HG02623 (cell line): ENCODE data around the gene CCDC171.
A peak's percentile ranks its signal among the peaks of the same experiment; 100 is the strongest.
"Not testable (repeated sequence)": the region's sequence is repeated elsewhere in the genome, so short reads cannot be mapped to it uniquely, and the experiment has no call there.

Source experiments
- ATAC-seq: cut with Tn5 transposase; IDR thresholded peaks from one replicate; pipeline ENCODE4 v1.9.1; 2021; ENCODE audit warnings: moderate library complexity; ENCODE audit not compliant: unreplicated experiment

CCDC171 gene

DNA sequence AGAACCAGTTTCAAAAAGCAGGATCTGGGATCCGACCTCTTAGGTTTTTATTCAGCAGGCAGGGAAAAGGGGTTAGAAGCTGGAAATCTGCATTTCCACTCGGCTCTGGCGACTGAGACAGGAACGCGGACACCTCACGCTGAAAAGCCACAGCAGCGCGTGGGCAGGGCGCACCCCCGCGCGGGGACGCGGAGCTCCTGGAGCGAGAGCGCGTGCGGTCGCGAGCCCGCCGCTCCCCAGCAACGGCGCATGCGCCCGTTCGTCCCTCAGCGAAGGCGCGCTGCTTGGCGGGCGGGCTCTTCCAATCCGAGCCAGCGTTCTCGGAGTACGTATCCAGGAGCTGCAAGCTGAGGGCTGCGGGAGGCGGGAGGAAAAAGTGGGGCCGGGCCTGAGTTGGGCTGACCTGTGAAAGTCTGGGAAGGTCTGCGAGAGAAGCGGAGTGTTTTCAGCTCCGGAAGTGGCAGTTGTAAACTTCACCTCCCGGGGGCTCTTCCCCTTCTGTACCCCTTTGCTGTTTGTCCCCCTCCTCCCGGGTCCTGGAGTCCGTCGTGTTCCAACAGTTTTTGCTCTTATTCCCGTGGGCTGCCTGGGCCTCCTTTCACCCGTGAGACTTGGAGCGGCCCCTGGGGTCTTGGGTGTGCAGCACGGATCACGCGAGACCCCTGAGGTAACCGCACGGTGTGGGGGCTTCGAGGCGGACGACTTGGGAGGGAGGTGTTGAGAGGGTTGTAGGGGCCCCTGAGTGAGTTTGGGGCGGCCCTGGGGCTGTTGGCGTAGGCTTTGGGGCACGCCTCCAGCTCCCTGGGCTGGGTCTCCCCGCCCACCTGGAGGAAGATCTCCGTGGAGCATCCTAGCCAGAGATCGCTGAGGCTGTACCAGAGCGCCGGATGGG, at the start of gene CCDC171:
CCDC171 (plus strand) TSS at position 408 of the 892 bp plus-strand sequence. CDS start 11,046 bp downstream, outside the sequence.
- peak; percentile 76 for ATAC-seq

DNA sequence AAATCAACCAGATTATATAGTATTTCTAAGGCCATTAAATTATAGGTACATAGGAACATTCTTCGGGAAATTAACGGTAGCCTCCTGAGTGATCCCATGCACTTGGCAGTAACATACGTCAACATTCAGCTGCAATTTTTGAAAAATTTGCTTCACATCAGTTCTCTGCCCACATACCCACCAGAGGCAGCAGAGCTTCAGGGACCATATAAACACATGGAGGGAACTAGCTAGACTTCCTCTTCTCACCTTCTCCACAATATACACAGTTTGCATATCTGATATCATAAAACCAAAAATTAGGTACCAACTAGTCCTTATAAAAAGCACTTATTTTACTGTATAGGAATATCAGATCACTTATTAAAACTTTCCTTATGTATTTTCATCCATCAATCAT, 46.9 kb upstream of the CCDC171 start:
- ATAC-seq, result no peak

DNA sequence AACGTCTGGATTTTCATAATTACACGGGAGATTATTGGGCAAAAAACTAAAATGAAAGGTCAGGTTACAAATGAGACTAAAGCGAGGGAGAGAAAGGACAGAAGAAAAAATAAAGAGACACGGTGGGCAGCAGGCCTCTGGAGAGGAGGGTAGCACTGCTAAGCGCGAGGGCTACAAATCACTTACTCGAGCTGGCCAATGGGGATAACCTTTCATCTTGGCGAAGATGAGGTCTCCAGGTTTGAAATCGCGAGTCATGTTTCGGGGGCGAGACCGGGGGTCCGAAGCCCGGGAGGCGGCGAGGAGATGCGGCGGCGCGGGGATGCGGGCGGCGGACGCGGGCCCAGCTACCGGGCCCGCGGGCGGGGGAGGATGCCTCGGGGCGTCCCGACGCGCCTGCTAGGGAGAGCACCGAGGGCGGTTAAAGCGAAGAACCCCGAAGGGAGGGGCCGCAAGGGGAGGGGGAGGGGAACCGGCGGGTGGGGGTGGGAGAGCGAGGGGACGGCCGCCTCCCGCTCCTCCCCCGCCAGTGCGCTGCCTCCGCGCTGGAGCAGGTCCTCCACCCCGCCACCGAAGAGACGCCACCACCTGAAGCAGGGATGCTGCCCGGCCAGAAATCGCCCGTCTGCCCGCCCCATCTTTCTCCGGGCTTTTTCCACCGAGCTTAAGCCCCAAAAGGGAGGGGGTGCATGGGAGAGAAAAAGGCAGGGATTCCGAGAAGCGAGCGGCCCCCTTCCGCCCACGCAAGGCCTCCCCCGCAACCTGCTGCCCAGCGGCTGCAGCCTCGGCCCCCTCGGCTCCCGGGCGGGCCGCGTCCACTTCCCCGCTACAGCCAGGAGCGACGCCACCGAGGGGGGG, 42.7 kb upstream of the CCDC171 start:
- peak; percentile 36 for ATAC-seq

DNA sequence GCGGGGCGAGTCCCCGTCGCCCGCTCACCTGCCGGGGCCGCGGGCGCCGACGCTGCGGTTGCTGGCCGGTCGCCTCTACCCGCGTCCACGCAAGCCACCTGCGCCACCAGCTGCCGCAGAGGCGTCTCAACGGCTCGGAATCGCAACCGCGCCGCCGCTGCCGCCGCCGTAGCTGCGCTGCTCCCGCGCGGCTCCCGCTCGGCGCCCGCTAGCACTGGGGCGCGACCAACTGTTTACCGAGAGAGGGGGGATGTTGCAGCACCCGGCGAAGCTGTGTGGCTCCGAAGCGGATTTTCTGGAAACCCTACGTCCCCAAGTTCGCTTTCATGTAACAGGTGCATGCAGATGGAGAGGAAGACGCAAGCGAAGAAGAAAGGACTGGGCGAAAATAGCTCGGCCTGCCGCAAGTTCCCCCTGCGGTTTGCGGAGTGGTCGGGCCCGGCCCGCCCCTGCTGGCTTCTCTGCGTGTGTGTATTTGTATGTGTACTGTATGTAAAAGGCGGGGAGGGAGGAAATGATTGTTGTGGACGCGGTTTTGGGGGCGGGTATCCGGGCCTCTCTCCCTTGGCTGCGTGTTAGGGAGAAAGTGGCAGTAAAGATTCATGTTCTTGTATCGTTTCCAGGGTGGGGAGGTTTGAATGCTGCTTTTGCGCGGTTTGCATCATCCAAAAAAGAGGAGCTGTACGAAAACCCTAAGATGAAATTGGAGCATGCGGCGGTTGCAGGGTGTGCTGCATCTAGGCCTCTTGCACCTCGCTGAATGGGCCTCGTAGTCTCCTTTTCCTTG, 41.9 kb upstream of the CCDC171 start, which contains the start of gene PSIP1:
PSIP1 (minus strand) TSS at position 182 of the 787 bp plus-strand sequence. CDS start 782 bp downstream, outside the sequence.
- peak; percentile 78 for ATAC-seq

DNA sequence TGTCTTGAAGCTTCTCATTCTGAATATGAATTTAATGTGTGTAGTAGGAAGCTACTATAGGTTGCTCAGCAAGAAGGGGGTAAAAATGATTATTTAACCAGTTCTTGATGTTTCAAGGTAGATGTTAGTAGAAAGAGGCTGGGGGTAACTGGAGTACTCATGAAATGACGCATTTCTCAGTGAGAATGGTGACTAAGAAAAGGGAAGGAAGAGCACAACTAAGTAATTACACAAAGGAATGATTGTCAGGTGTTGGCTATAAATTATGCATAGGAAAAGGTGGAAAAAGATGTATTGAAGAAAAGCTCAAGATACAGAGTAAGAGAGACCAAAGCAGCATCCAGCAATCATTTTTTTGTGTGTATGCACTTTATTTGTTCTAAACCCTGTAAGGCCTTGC, 40.6 kb upstream of the CCDC171 start:
- no peak for ATAC-seq

DNA sequence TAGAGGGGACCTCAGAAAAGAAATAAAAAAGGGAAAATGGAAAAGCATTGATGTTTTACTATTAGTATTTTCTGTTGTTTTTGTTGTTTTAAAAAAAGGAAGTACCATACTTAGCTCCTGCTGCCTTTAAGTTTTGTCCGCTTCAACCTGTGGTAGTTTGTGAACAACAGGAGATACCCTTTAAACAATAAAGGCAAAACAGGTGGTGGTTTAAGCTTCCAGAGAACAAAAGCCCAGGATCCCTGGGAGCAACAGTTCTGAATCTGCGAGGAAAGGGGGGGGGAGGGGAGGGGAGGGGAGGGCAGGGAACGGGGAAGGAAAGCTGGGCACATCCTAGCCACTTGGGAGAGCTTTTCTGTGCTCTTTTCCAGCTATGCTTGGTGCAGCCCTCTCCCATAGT, 40.0 kb upstream of the CCDC171 start:
- no peak for ATAC-seq

DNA sequence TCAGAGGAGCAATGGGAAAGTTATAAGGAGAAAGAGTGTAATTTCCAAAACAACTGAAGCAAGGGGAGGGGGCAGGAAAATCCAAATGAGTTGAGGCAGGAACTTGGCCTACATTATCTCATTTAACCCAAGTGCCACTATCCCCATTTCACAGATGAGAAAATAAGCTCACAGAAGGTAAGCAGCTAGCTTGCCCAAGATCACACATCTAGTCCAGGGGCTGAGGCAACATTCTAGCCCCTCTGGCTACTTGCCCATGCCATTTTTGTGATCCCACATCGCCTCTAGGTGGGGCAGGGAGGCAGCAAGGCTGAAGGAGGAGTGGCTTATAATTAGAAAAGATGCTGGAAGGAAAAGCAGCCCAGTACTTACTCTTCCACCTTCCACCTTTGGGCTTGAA, 39.5 kb upstream of the CCDC171 start:
- no peak for ATAC-seq

DNA sequence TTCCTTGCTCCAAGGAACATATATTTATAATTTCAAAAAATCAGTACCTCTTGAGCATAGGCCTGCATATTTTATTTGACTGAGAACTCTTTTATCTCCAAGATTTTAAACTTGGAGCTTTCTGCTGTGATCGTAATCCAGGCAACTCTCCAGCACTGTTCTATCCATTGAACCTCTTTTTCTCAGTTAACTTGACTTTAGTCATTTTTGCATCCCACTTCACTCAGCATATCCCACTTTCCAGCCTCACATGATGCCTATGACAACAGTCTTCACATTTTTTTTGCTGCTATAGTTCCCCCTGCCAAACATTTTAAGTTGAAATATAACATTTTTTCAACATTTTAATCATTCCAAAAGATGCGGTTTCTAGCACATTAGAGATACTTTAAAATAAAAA, 33.0 kb upstream of the CCDC171 start:
- no peak for ATAC-seq

DNA sequence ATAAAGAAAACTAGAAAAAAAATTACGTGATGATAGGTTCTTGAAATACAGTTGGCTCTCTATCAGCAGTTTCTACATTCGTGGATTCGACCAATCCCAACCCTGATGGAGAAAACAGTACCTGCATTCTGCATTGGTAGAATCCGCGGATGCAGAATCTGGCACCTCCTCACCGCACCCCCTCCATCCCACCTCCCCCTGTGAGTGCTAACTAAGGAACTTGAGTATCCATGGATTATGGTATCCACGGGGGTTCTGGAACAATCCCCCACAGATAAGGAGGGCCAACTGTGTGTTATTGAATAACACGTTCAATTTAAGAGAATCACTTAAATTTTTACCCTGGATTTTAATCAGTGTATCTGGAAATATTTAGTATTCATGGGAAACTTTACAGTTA, 31.6 kb upstream of the CCDC171 start:
- no peak for ATAC-seq

DNA sequence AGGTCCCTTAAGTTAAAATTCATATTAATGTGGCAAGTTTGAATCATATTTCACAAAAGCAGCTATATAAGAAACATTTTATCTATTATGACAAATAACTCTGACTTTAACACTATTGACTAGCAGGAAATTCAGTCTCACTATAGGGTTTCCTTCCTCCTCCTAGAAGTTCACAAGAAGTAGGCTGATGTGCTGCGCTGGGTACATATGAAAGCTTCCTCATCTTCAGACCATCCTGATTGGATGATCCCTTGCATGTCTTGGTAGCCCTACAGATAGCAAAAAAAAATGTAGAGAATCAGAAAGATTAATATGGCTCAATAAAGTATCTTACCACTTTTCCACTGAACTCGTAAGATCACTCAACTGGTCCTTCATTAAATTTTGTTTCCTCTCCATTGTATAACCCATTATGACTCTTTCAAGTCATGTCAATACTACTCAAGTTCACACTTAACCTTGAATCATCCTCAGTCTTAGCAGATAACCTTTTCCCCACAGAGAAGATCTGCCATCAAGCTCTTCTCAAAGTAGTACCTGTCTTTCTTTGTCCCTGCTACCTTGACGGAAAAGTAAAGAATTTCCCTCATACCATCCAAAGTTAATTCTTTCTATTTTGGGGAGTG, 30.6 kb upstream of the CCDC171 start:
- ATAC-seq, result no peak

DNA sequence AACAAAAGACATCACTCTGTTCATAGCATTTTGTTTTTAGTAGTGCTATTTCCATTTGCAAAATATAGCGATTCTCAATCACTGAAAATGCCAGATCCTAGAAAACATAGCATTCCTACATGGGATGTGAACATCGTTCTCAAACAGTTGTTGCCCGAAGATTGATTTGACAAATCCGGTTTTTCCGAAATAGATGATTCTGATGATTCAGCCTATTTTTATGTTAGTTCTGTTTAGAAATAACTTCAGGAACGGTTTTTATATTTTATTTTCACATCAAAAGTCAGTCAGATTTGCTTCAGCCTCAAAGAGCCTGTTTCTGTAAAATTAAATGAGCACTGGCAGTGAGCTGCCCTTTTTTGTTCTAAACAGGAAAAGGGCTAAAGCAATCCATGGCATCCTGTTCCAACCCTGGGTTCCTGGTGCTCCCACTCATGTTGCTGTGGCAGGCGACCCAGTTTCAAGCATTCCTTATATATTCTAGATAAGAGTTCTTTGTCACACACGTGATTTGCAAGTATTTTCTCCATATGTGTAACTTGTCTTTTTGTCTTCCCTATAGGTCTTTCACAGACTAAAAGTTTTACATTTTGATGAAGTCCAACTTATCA, 27.9 kb upstream of the CCDC171 start:
- no peak for ATAC-seq

DNA sequence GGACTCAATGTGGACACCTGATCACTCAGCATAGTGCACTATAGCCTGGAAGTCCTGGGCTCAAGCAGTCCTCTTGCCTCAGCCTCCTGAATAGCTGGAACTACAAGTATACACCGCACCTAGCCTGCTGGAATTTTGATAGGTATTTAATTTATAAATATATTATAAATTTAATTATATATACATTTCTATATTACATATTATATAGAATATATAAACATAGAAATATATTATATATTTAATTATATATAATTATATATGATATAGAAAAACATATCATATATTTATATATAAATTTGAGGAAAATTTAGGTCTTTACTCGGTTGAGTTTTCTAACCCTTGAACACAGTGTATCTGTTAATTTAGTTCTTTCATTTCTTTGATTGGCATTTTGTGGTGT, 26.9 kb upstream of the CCDC171 start:
- no peak for ATAC-seq

DNA sequence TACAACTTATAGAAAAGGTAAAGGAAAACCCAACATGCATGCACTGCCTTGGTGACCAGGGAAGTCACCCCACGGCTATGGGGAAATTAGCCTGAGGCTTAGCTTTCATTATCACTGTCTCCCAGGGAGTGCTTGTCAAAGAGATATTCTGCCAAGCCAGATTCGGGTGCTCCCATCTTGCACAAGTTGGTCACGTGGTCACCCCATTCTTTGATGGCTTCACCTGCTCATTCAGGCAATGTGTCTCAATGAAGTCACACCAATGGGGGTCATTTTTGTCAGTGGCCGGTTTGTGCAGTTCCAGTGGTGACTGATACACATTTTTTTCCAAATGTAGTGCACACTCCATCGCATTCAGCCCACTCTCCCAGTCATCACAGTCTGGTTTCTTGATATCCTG, 25.8 kb upstream of the CCDC171 start:
- ATAC-seq, result not testable (repeated sequence)

DNA sequence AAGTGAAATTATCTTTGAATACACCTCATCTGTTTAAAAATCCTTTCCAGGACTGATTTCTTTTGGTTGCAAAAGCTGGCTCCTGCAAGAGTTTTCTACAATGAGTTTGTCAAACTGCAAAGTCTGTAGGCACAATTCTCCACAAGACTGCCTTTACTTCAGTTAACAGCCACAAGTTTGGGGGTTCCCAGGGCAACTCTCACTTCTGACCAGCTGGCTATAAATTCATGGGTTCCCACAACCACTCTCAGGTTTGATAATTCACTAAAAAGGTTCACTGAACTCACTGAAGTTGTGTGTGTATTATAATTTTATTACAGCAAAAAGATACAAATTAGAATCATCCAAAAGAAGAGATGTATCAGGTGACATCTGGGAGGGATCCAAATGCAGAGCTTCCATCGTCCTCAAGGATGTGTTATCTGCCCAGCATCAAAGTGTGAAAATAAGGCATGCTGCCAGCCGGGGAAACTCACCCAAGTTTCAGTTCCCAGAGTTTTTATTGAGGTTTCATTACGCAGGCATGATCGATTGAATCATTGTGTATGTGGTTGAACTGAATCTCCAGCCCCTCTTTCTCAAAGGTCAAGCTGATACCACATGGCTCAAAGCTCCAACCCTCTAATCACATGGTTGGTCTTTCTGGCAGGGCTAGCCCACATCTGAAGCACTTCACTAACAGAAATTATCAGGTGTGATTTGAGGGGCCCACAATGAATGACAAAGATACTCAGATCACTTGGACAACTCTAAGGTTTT, 23.1 kb upstream of the CCDC171 start:
- ATAC-seq, result peak; percentile 79

DNA sequence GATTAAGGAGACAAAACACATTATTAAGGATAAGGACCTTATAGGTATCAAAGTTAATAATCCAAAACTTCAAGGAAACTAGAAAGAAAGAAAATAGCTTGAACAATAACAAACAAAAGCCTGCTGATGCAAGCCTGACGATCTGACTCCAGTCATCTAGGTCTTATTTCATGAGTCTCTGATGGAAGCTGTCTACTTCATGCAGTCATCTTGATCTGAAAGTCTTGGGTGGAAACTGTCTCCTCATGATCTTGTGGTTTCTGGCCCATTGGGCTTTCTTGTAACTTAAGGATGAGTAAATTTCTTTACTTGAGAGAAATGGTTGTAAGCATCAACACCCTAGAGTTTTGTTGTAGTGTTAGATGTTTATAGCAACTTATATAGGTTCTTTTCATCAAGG, 21.5 kb upstream of the CCDC171 start:
- no peak for ATAC-seq

DNA sequence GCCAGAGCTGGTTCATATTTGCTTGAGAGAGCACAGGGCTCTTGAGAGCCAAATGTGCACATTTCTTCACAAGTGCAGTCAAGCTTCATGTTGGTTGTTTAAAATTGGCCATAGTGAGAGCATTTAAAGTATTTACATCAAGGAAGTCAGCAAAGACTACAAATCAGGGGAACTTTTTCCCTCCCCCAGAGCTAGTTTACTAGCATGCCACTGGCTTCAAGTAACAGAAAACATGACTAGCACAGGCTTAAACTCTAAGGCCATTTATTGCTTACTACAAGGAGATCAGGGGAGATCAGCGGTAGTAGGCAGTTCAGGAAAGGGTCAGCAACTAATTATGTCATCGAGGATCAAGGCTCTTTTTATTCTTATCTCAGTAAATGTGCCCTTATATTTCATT, 11.0 kb upstream of the CCDC171 start:
- ATAC-seq, result no peak

DNA sequence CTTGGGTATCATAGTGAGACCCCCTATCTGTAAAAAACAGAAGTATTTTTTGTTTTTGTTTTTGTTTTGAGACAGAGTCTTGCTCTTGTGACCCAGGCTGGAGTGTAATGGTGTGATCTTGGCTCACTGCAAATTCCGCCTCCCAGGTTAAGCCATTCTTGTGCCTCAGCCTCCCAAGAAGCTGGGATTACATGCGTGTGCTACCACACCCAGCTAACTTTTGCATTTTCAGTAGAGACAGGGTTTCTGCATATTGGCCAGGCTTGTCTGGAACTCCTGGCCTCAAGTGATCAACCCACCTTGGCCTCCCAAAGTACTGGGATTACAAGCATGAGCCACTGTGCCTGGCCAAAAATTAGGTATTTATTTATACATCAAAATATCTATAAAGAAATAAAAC, 10.2 kb upstream of the CCDC171 start:
- no peak for ATAC-seq

DNA sequence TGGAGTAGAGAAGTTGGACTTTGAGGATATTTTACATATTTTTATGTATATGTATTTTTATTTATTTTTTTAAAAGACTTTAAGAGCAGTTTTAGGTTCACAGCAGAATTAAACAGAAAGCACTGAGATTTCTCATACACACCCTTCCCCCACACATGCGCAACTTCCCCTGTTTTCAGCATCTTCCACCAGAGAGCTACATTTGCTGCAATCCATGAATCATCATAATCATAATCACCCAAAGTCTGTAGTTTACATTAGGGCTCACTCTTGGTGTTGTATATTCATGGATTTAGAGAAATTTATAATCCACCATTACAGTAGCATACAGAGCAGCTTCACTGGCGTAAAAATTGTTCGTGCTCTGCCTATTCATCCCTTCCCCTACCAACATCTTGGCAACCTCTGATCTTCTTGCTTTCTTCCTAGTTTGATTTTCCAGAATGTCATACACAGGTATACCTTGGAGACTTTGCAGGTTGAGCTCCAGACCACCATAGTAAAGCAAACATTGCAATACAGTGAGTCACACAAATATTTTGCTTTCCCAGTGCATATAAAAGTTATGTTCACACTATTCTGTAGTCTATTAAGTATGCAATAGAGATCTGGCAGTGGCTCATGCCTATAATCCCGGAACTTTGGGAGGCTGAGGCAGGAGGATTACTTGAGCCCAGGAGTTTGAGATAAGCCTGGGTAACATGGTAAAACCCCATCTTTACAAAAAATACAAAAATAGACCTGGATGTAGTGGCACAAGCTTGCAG, 9.6 kb upstream of the CCDC171 start:
- no peak for ATAC-seq

DNA sequence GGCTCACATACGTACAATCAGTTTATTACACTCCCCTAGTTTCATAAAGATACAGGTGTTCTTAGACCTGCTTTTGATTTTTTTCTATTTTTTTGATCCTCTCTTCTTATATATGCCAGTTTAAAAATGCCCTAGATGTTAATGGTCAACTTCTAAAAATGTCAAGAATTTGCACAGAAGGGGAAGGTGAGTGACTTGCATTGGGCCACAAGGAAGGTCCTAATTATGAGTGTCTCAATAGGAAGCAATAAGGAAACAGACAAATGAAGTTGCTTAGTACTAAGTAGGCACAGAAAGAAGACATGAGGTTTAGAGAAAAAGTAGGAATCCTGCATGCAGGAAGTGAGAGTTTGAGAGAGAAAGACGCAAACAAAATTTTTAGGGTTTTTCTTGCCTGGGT, 3.2 kb upstream of the CCDC171 start:
- ATAC-seq, result no peak
